H1 (cell line): ENCODE results near the gene SEC23IP. TPM values are rescaled to one million over a fixed set of nuclear protein-coding genes. Genes with fewer than 3 reads are reported as not detected.

Experiments used
- CTCF ChIA-PET: fragments of 300-600 bp; sonication (Branson Sonifier 250); formaldehyde crosslinking; loops from one replicate; lab custom pipeline; 2021; ENCODE audit not compliant: partially characterized antibody; lab: Charles Lee
- POLR2A ChIA-PET: fragments of 300-600 bp; sonication (Branson Sonifier 250); formaldehyde crosslinking; loops from one replicate; lab custom pipeline; 2021; ENCODE audit warnings: inconsistent platforms; ENCODE audit not compliant: partially characterized antibody; lab: Charles Lee
- DNase-seq, 2 experiments: peaks; one replicate each; pipeline versions ENCODE4 v3.0.0 to v3.0.0-alpha.2; 2010 to 2022; ENCODE audit warnings: low spot score in 2 of 2, low read depth in 1 of 2, mixed read lengths in 1 of 2
- FAIRE-seq: peaks from 2 replicates; lab custom pipeline; 2011; peaks lifted over from hg19 to GRCh38; lab: Jason Lieb, UNC
- H2AFZ ChIP-seq: 2 replicates; pipeline ENCODE4 v1.8.1; 2012; ENCODE audit warnings: low read length, inconsistent platforms
- H2AK5ac ChIP-seq: 2 replicates; pipeline ENCODE4 v1.6.1; 2013; ENCODE audit warnings: low read depth, low read length
- H2BK120ac ChIP-seq: replicated peaks from 2 replicates; pipeline ENCODE3; 2013; ENCODE audit warnings: low read depth, low read length, inconsistent platforms
- H2BK12ac ChIP-seq: 2 replicates; pipeline ENCODE4 v1.6.1; 2013; ENCODE audit warnings: low read depth, low read length
- H2BK15ac ChIP-seq: 2 replicates; pipeline ENCODE4 v1.6.1; 2013; ENCODE audit warnings: low read length
- H2BK20ac ChIP-seq: 2 replicates; pipeline ENCODE4 v1.6.1; 2013; ENCODE audit warnings: low read length
- H2BK5ac ChIP-seq: 2 replicates; pipeline ENCODE4 v1.6.1; 2013; ENCODE audit warnings: low read depth, low read length
- H3K14ac ChIP-seq: 2 replicates; pipeline ENCODE4 v1.6.1; 2013; ENCODE audit warnings: inconsistent platforms; ENCODE audit not compliant: insufficient read length
- H3K18ac ChIP-seq: 2 replicates; pipeline ENCODE4 v1.6.1; 2013; ENCODE audit warnings: low read length; ENCODE audit errors: extremely low read depth
- H3K23ac ChIP-seq: 2 replicates; pipeline ENCODE4 v1.6.1; 2013; ENCODE audit warnings: inconsistent platforms; ENCODE audit not compliant: insufficient read length
- H3K23me2 ChIP-seq: 2 replicates; pipeline ENCODE4 v1.6.1; 2013; ENCODE audit warnings: low read depth, low read length
- H3K27ac ChIP-seq: 2 replicates; pipeline ENCODE4 v1.6.1; 2011; ENCODE audit warnings: low read depth, low read length, inconsistent platforms
- H3K27me3 ChIP-seq, 4 experiments: replicated peaks in 1 of 4; 1 replicate in 1 of 4; 2 replicates in 3 of 4; pipeline versions ENCODE4 v1.6.1 to v1.8.1; 2011 to 2013; ENCODE audit warnings: low read length in 3 of 4, mild to moderate bottlenecking in 3 of 4, inconsistent platforms in 2 of 4, mixed read lengths in 2 of 4, moderate library complexity in 1 of 4; ENCODE audit not compliant: control insufficient read depth in 3 of 4, insufficient read depth in 3 of 4; ENCODE audit errors: extremely low read depth in 1 of 4
- H3K36me3 ChIP-seq, 4 experiments: 2 replicates each; pipeline versions ENCODE4 v1.6.1 to v1.8.1; 2011 to 2013; ENCODE audit warnings: mild to moderate bottlenecking in 4 of 4, low read length in 3 of 4, moderate library complexity in 2 of 4, control low read depth in 1 of 4, inconsistent platforms in 1 of 4; ENCODE audit not compliant: insufficient read depth in 4 of 4, control insufficient read depth in 2 of 4
- H3K4ac ChIP-seq: replicated peaks from 2 replicates; pipeline ENCODE3; 2013; ENCODE audit warnings: low read length, low read depth, mixed read lengths, inconsistent platforms; ENCODE audit not compliant: insufficient read length
- H3K4me1 ChIP-seq, 4 experiments: replicated peaks in 1 of 4; 1 replicate in 1 of 4; 2 replicates in 3 of 4; pipeline versions ENCODE4 v1.6.1 to v1.8.1; 2011 to 2013; ENCODE audit warnings: low read length in 3 of 4, inconsistent platforms in 2 of 4, mixed read lengths in 1 of 4; ENCODE audit not compliant: insufficient read depth in 4 of 4, control insufficient read depth in 3 of 4
- H3K4me2 ChIP-seq, 2 experiments: 2 replicates each; pipeline versions ENCODE4 v1.6.1 to v1.8.1; 2011 to 2013; ENCODE audit warnings: low read depth in 2 of 2, low read length in 2 of 2, control low read depth in 1 of 2, inconsistent platforms in 1 of 2, mild to moderate bottlenecking in 1 of 2; ENCODE audit not compliant: insufficient read depth in 1 of 2
- H3K4me3 ChIP-seq, 4 experiments: fragments of 200-600, 300-600 bp in 1 of 4; sonication (generic), shearing (Covaris generic), sonication (Bioruptor Twin) in 1 of 4; 2 replicates each; pipeline versions ENCODE4 v1.5.1 to v1.8.1; 2011 to 2016; ENCODE audit warnings: low read length in 4 of 4, low read depth in 3 of 4, control low read depth in 2 of 4, inconsistent platforms in 2 of 4, mild to moderate bottlenecking in 2 of 4, mixed read lengths in 1 of 4, moderate library complexity in 1 of 4; ENCODE audit not compliant: insufficient read depth in 2 of 4; ENCODE audit errors: extremely low read depth in 1 of 4
- H3K56ac ChIP-seq: replicated peaks from 2 replicates; pipeline ENCODE3; 2013; ENCODE audit warnings: low read depth, mild to moderate bottlenecking, mixed read lengths, low read length, inconsistent platforms; ENCODE audit not compliant: insufficient read length
- H3K79me1 ChIP-seq: 2 replicates; pipeline ENCODE4 v1.6.1; 2013; ENCODE audit warnings: low read depth, low read length, control low read depth
- H3K79me2 ChIP-seq, 2 experiments: 2 replicates each; pipeline versions ENCODE4 v1.6.1 to v1.8.1; 2012 to 2013; ENCODE audit warnings: low read length in 2 of 2, mild to moderate bottlenecking in 2 of 2, inconsistent platforms in 1 of 2; ENCODE audit not compliant: insufficient read depth in 2 of 2, control insufficient read depth in 1 of 2
- H3K9ac ChIP-seq, 4 experiments: replicated peaks in 1 of 4; 1 replicate in 1 of 4; 2 replicates in 3 of 4; pipeline versions ENCODE4 v1.6.1 to v1.8.1; 2011 to 2013; ENCODE audit warnings: low read depth in 3 of 4, low read length in 3 of 4, control low read depth in 2 of 4, mild to moderate bottlenecking in 2 of 4, moderate library complexity in 2 of 4, inconsistent platforms in 1 of 4; ENCODE audit errors: extremely low read depth in 1 of 4
- H3K9me3 ChIP-seq, 2 experiments: 2 replicates each; pipeline versions ENCODE4 v1.6.1 to v1.8.1; 2012 to 2013; ENCODE audit warnings: mild to moderate bottlenecking in 2 of 2, moderate library complexity in 2 of 2, control low read depth in 1 of 2, inconsistent platforms in 1 of 2, low read depth in 1 of 2, low read length in 1 of 2, mixed read lengths in 1 of 2; ENCODE audit not compliant: insufficient read depth in 2 of 2
- H4K20me1 ChIP-seq, 2 experiments: replicated peaks in 1 of 2; 2 replicates each; pipeline versions ENCODE3 to v1.8.1; 2011 to 2013; ENCODE audit warnings: inconsistent platforms in 2 of 2, low read length in 2 of 2, mild to moderate bottlenecking in 1 of 2; ENCODE audit not compliant: insufficient read depth in 2 of 2, control insufficient read depth in 1 of 2
- H4K5ac ChIP-seq: 2 replicates; pipeline ENCODE4 v1.6.1; 2013; ENCODE audit warnings: low read length, low read depth, mixed read lengths, inconsistent platforms; ENCODE audit not compliant: insufficient read length
- H4K8ac ChIP-seq: 2 replicates; pipeline ENCODE4 v1.8.0; 2013; ENCODE audit warnings: mild to moderate bottlenecking, moderate library complexity, low read length, inconsistent platforms; ENCODE audit not compliant: insufficient read depth; ENCODE audit errors: extremely low read depth
- H4K91ac ChIP-seq: replicated peaks from 2 replicates; pipeline ENCODE3; 2013; ENCODE audit warnings: low read length, mixed read lengths, inconsistent platforms; ENCODE audit not compliant: insufficient read length
- BRCA1 ChIP-seq: IDR thresholded peaks from 2 replicates; pipeline ENCODE4 v1.6.1; 2012; ENCODE audit warnings: low read depth, low read length, improper control_type of control experiment
- CBX8 ChIP-seq: fragments of 300-800, 300-1000 bp; sonication (generic); IDR thresholded peaks from 2 replicates; pipeline ENCODE4 v1.7.1; 2016; ENCODE audit warnings: low read depth, low read length, borderline replicate concordance
- HDAC2 ChIP-seq, 2 experiments: fragments of 300-600 bp in 1 of 2; sonication (generic) in 1 of 2; IDR thresholded peaks; 2 replicates each; pipeline ENCODE4 v1.6.1; 2011 to 2012; ENCODE audit warnings: low read depth in 2 of 2, low read length in 2 of 2, mild to moderate bottlenecking in 2 of 2, moderate library complexity in 2 of 2, borderline replicate concordance in 1 of 2, inconsistent platforms in 1 of 2
- MAFK ChIP-seq: IDR thresholded peaks from 2 replicates; pipeline ENCODE4 v1.6.1; 2012; ENCODE audit warnings: low read depth, mild to moderate bottlenecking, improper control_type of control experiment, low read length
- NANOG ChIP-seq: IDR thresholded peaks from 2 replicates; pipeline ENCODE4 v1.6.1; 2011; ENCODE audit warnings: low read length, low read depth, mild to moderate bottlenecking, inconsistent platforms; ENCODE audit not compliant: insufficient read depth, poor library complexity, severe bottlenecking
- RNF2 ChIP-seq: fragments of 200-900, 300-1000 bp; sonication (generic); IDR thresholded peaks from 2 replicates; pipeline ENCODE4 v1.7.1; 2016; ENCODE audit warnings: borderline replicate concordance, low read depth, mild to moderate bottlenecking, antibody characterized with exemption, low read length; ENCODE audit not compliant: poor library complexity, severe bottlenecking; ENCODE audit errors: missing control alignments
- RXRA ChIP-seq: IDR thresholded peaks from 2 replicates; pipeline ENCODE4 v1.6.1; 2011; ENCODE audit warnings: low read depth, mild to moderate bottlenecking, low read length, moderate library complexity; ENCODE audit not compliant: insufficient read depth
- SP1 ChIP-seq: IDR thresholded peaks from 2 replicates; pipeline ENCODE4 v1.6.1; 2011; ENCODE audit warnings: low read depth, low read length
- SRF ChIP-seq: IDR thresholded peaks from 2 replicates; pipeline ENCODE4 v1.6.1; 2011; ENCODE audit warnings: mild to moderate bottlenecking, low read depth, low read length, moderate library complexity
- SUZ12 ChIP-seq: fragments of 200-600 bp; sonication (generic); IDR thresholded peaks from 2 replicates; pipeline ENCODE4 v1.6.1; 2012; ENCODE audit warnings: mild to moderate bottlenecking, inconsistent platforms, low read length, moderate library complexity, mixed read lengths
- WGBS, 2 experiments: shearing (Covaris generic) in 1 of 2; methylation state at CpG; one replicate each; pipeline versions ENCODE4 v1.1.6 to v1.1.7; 2013 to 2015; ENCODE audit warnings: low lambda C conversion rate in 2 of 2, mixed read lengths in 2 of 2, inconsistent platforms in 1 of 2, low coverage in 1 of 2, missing lambda C conversion rate in 1 of 2; ENCODE audit not compliant: insufficient replicate concordance in 2 of 2, insufficient coverage in 1 of 2, insufficient read length in 1 of 2; ENCODE audit errors: extremely low coverage in 1 of 2, missing lambda C conversion rate in 1 of 2; 5-methylcytosine and 5-hydroxymethylcytosine counted together
- polyA plus RNA-seq, 7 experiments: library from polyadenylated mRNA; depleted of rRNA in 3 of 7; stranded (reverse) in 5 of 7; unstranded in 2 of 7; fragments of >200 nt in 5 of 7; fragments of 200-250 nt in 2 of 7; gene quantifications; 1 replicate in 5 of 7; 2 replicates in 1 of 7; 4 replicates in 1 of 7; pipeline versions ENCODE4 v1.2.1 to v1.2.3, GENCODE V29; 2011 to 2013; ENCODE audit warnings: missing spikeins in 2 of 7, mixed read lengths in 2 of 7
- total RNA-seq: library from RNA; stranded (reverse); fragmentation: NEBNext Ultra II Directional; extraction: Animal tissue kit (Norgen Biotek cat#: 25700); gene quantifications from 2 replicates; pipeline ENCODE4 v1.2.1, GENCODE V29; 2021

SEC23IP gene
- total and polyA plus RNA-seq, 2 of the 8 experiments (the other 6 are each of a cell fraction or from before 2014, with no cell fraction given) = 29.0 to 105 TPM

GRCh38 chr10:119973281-119973680, 80.8 kb downstream of the SEC23IP start:
- H3K4ac ChIP-seq = no peak overlapping the region
- no peaks in the 10 kb centered on the region for H4K20me1 ChIP-seq
- no peaks in the 10 kb centered on the region for H3K23me2 ChIP-seq
- H3K27me3 ChIP-seq = no peaks in the 10 kb centered on the region
- H4K8ac ChIP-seq = no peak overlapping the region
- no peak overlapping the region for H3K14ac ChIP-seq
- no peak overlapping the region for H2BK15ac ChIP-seq
- no peak overlapping the region for H2BK5ac ChIP-seq
- H4K5ac ChIP-seq = no peak overlapping the region
- no peaks in the 10 kb centered on the region for H3K79me1 ChIP-seq
- no peak overlapping the region for H2BK120ac ChIP-seq
- no peak overlapping the region for H3K4me3 ChIP-seq
- H2BK12ac ChIP-seq = no peak overlapping the region
- H3K36me3 ChIP-seq = no peaks in the 10 kb centered on the region
- 81% methylated on average over 5 of the region's 5 CpGs; no CpG with 5 or more reads in 1 of the 2 experiments for WGBS, 2 experiments
- no peak overlapping the region for H3K4me2 ChIP-seq
- no peak overlapping the region for H2BK20ac ChIP-seq
- no peak overlapping the region for H3K18ac ChIP-seq
- H3K23ac ChIP-seq = no peak overlapping the region
- DNase-seq (no peak), FAIRE-seq (peak; percentile 19)
- CTCF ChIA-PET = interaction anchor here (1.2 kb wide), 1 partner anchor 48 kb away, joined by 4 read pairs; no protein-coding TSS in a partner anchor
- H3K9me3 ChIP-seq = no peaks in the 10 kb centered on the region
- no peak overlapping the region for H4K91ac ChIP-seq
- H3K9ac ChIP-seq = no peak overlapping the region
- no peaks in the 10 kb centered on the region for H3K4me1 ChIP-seq
- H3K79me2 ChIP-seq = no peaks in the 10 kb centered on the region
- no peak overlapping the region for H2AK5ac ChIP-seq
- POLR2A ChIA-PET = no interaction called here
- H3K27ac ChIP-seq = no peak overlapping the region
- no peak overlapping the region for H2AFZ ChIP-seq
- TF ChIP-seq SRF (no peak), SP1 (no peak), MAFK (no peak), HDAC2 (IDR thresholded peaks at IDR 0.05; ENCODE audit: borderline replicate concordance in 1 of 2, low read depth in 2 of 2, low read length in 2 of 2) (no peak), SUZ12 (no peak), BRCA1 (no peak), CBX8 (no peak), NANOG (no peak), RXRA (no peak), RNF2 (no peak)
- no peak overlapping the region for H3K56ac ChIP-seq
